Gastroesophageal sphincter (tissue), 4 donors: Measurements from ENCODE around the gene TMEM39A. TPM values are rescaled to one million over a fixed set of nuclear protein-coding genes. Genes with fewer than 3 reads are reported as not detected.

Source experiments
- ATAC-seq: fragments of 150-250 bp; one replicate; pipeline ENCODE4 v1.9.1; 2016; ENCODE audit warnings: mild to moderate bottlenecking, moderate library complexity
- H3K27ac ChIP-seq, 4 donors: fragments of 200-600 bp; sonication (generic) in 3 of 4; 1 replicate in 3 of 4; 2 replicates in 1 of 4; pipeline ENCODE4 v1.5.1; 2016 to 2019
- H3K27me3 ChIP-seq: fragments of 200-600 bp; sonication (generic); one replicate; pipeline ENCODE4 v1.5.1; 2019
- H3K36me3 ChIP-seq, 2 donors: fragments of 200-600 bp; sonication (generic); one replicate each; pipeline ENCODE4 v1.5.1; 2019; ENCODE audit warnings: control low read depth in 1 of 2
- H3K4me1 ChIP-seq, 3 donors: fragments of 200-600 bp; sonication (generic); 1 replicate in 2 of 3; 2 replicates in 1 of 3; pipeline ENCODE4 v1.5.1; 2016 to 2019; ENCODE audit warnings: control low read depth in 2 of 3
- H3K4me3 ChIP-seq, 2 donors: fragments of 200-600 bp; sonication (generic); one replicate each; pipeline ENCODE4 v1.5.1; 2019; ENCODE audit warnings: mild to moderate bottlenecking in 1 of 2, moderate library complexity in 1 of 2
- H3K9me3 ChIP-seq, 3 donors: fragments of 200-600 bp; sonication (generic); one replicate each; pipeline ENCODE4 v1.5.1; 2017 to 2019; ENCODE audit warnings: control low read depth in 2 of 3
- EP300 ChIP-seq: sonication (generic); formaldehyde crosslinking; IDR thresholded peaks from one replicate; pipeline ENCODE4 v1.6.1; 2017; ENCODE audit warnings: antibody characterized with exemption, mild to moderate bottlenecking
- POLR2A ChIP-seq, 2 donors: fragments of 450-650 bp; IDR thresholded peaks; one replicate each; pipeline ENCODE4 v1.6.1; 2017; ENCODE audit warnings: antibody characterized with exemption in 2 of 2, mild to moderate bottlenecking in 2 of 2, moderate library complexity in 1 of 2
- POLR2AphosphoS5 ChIP-seq: sonication (generic); formaldehyde crosslinking; IDR thresholded peaks from one replicate; pipeline ENCODE4 v1.6.1; 2017; ENCODE audit warnings: antibody characterized with exemption
- WGBS, 2 donors: methylation state at CpG; one replicate each; pipeline ENCODE4 v1.1.5; 2018; ENCODE audit warnings: low coverage in 1 of 2; 5-methylcytosine and 5-hydroxymethylcytosine counted together
- total RNA-seq, 4 donors: library from RNA; depleted of rRNA; stranded (reverse); fragments of >200 nt; gene quantifications; one replicate each; pipeline ENCODE4 v1.1.0, GENCODE V29; 2016
- TF ChIP-seq, protein P1 (sequence below), 4 experiments: fragments of 200-600 bp in 2 of 4; fragments of 450-650 bp in 2 of 4; sonication (generic) in 1 of 4; IDR thresholded peaks; one replicate each; pipeline ENCODE4 v1.5.1; 2017 to 2019; ENCODE audit warnings: antibody characterized with exemption in 4 of 4, mild to moderate bottlenecking in 2 of 4, moderate library complexity in 2 of 4

Gene TMEM39A
- total RNA-seq, 4 donors from 2014 or later: 21.4 to 29.6 (median 25.9) TPM

- Histone ChIP-seq H3K27ac (no peak overlapping the region), H3K9me3 (peaks cover 0 to 6% (median 0%) of the 10 kb centered on the region in 3 donors), H3K27me3 (no peaks in the 10 kb centered on the region), H3K4me3 (no peak overlapping the region), H3K4me1 (no peaks in the 10 kb centered on the region), H3K36me3 (peaks cover 0 to 29% of the 10 kb centered on the region in 2 donors)
- 65 to 71% methylated on average over 1 to 2 of the region's 2 CpGs for WGBS, 2 donors
- no peak for TF ChIP-seq POLR2A (IDR thresholded peaks at IDR 0.05)
- TF ChIP-seq EP300: no peak
- TF ChIP-seq, protein P1, sequence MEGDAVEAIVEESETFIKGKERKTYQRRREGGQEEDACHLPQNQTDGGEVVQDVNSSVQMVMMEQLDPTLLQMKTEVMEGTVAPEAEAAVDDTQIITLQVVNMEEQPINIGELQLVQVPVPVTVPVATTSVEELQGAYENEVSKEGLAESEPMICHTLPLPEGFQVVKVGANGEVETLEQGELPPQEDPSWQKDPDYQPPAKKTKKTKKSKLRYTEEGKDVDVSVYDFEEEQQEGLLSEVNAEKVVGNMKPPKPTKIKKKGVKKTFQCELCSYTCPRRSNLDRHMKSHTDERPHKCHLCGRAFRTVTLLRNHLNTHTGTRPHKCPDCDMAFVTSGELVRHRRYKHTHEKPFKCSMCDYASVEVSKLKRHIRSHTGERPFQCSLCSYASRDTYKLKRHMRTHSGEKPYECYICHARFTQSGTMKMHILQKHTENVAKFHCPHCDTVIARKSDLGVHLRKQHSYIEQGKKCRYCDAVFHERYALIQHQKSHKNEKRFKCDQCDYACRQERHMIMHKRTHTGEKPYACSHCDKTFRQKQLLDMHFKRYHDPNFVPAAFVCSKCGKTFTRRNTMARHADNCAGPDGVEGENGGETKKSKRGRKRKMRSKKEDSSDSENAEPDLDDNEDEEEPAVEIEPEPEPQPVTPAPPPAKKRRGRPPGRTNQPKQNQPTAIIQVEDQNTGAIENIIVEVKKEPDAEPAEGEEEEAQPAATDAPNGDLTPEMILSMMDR (IDR thresholded peaks at IDR 0.05): no peak
- no peak for TF ChIP-seq POLR2AphosphoS5
- no peak for ATAC-seq
Measured at GRCh38 chr3:119420196-119420595, 43.2 kb downstream of the TMEM39A start.

DNA sequence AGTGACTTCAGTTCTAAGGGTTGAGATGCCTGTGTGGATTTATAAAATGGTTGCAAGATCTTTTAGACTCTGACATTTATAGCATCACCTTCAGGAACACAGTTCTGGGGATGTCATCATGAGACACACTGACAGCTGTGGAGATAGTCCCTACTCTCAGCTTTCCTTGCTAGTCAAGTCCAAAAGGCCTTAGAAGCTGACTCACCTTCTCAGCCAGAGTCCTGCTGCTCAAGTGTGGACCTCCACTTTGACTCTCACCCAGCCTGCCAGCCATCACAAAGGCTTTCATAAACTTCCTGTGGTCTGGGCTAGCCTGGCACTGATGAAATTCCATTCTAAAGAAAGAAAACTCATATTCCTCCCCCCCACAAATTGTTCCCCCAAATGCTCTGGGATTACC lies 44.8 kb downstream of the TMEM39A start:
- no peak for ATAC-seq
- Histone ChIP-seq H3K36me3 (peaks cover 0 to 44% of the 10 kb centered on the region in 2 donors), H3K27me3 (no peaks in the 10 kb centered on the region), H3K9me3 (no peaks in the 10 kb centered on the region), H3K27ac (no peak overlapping the region), H3K4me1 (no peaks in the 10 kb centered on the region), H3K4me3 (no peak overlapping the region)
- no peak for TF ChIP-seq EP300
- TF ChIP-seq POLR2AphosphoS5: no peak
- TF ChIP-seq, protein P1 (IDR thresholded peaks at IDR 0.05): no peak
- no peak for TF ChIP-seq POLR2A (IDR thresholded peaks at IDR 0.05)

DNA sequence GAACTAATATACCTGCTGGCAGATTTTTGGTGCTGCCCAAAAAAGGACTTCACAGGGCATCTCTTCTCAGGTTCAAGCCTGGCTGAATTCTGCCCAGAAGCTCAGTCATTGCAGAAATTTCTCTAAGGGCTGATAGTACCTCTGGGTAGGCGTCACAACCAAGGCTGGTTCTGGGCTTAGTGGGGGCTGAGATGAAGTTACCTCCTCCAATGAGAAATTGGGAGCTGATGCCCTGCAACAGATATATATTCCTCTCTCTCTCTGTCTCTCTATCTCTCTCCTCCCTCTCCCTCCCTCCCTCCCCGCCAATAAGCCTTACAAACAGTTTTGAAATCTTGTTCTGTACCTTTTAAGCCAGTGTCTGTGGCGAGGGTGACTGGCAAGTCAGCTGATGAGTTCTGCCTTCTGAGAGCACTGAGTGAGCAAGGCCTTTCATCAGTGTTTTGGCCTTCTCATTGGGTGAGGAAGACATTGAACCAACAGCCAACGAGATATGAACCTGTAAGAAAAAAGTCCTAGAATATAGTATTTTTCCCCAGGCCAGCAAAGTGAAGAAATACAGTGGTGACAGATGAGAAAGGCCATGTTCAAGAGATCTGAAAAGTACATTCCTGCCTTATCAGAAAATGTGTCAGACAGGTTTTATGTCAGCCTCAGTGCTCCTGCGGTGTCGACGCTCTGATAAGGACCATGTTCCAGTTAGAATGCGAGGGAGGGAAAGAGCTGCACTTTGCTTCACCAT lies 45.5 kb downstream of the TMEM39A start:
- Histone ChIP-seq H3K9me3 (no peaks in the 10 kb centered on the region), H3K27me3 (no peaks in the 10 kb centered on the region), H3K36me3 (peaks cover 0 to 50% of the 10 kb centered on the region in 2 donors), H3K27ac (no peak overlapping the region), H3K4me1 (no peaks in the 10 kb centered on the region), H3K4me3 (no peak overlapping the region)
- 78 to 85% methylated on average over 5 to 6 of the region's 8 CpGs for whole genome bisulfite sequencing, 2 donors
- no peak for TF ChIP-seq POLR2A (IDR thresholded peaks at IDR 0.05)
- TF ChIP-seq, protein P1 (IDR thresholded peaks at IDR 0.05): no peak
- no peak for TF ChIP-seq EP300
- no peak for TF ChIP-seq POLR2AphosphoS5
- ATAC-seq: no peak

DNA sequence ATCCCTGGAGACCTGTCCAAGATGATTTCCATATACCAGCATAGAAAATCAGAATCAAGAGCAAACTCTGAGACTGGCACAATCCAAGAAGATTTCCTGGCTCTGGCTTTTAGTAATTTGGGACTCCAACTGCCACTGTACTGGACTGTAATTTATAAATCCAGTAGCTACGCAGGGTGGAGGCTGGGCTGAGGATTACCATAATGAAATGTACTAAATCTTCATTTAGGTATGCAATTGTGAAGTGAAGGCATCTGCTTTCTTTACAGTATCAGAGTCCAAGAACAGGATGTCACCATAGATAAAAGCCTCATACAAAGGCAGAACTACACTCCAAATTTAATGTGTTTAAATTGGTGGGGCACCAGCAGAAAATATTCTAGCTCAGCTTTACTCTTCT lies 46.5 kb downstream of the TMEM39A start:
- no peaks in the 10 kb centered on the region for H3K9me3 ChIP-seq
- peaks cover 0 to 60% of the 10 kb centered on the region in 2 donors for H3K36me3 ChIP-seq
- no peaks in the 10 kb centered on the region for H3K27me3 ChIP-seq
- no peak overlapping the region for H3K4me3 ChIP-seq
- no peak for TF ChIP-seq POLR2AphosphoS5
- TF ChIP-seq EP300: no peak
- no peak for TF ChIP-seq POLR2A (IDR thresholded peaks at IDR 0.05)
- TF ChIP-seq, protein P1 (IDR thresholded peaks at IDR 0.05): no peak
- ATAC-seq: no peak
- no peak overlapping the region for H3K27ac ChIP-seq
- whole genome bisulfite sequencing, 2 donors: 91% methylated on average over 1 of the region's 1 CpG; no CpG with 5 or more reads in 1 of the 2 donors
- H3K4me1 ChIP-seq: no peaks in the 10 kb centered on the region

- no peaks in the 10 kb centered on the region for H3K27me3 ChIP-seq
- H3K4me3 ChIP-seq: no peak overlapping the region
- WGBS, 2 donors: 80 to 92% methylated on average over 2 to 3 of the region's 7 CpGs
- H3K9me3 ChIP-seq: no peaks in the 10 kb centered on the region
- TF ChIP-seq EP300: no peak
- TF ChIP-seq POLR2AphosphoS5: no peak
- TF ChIP-seq POLR2A (IDR thresholded peaks at IDR 0.05): no peak
- TF ChIP-seq, protein P1 (IDR thresholded peaks at IDR 0.05): no peak
- no peak overlapping the region for H3K27ac ChIP-seq
- H3K36me3 ChIP-seq: peaks cover 0 to 90% of the 10 kb centered on the region in 2 donors
- no peaks in the 10 kb centered on the region for H3K4me1 ChIP-seq
- ATAC-seq: no peak
Measured at GRCh38 chr3:119413603-119414280, 49.7 kb downstream of the TMEM39A start.
